ENCODE data around the gene ALAS1. TPM values are rescaled to one million over a fixed set of nuclear protein-coding genes. Genes with fewer than 3 reads are reported as not detected.

ALAS1 gene
- total RNA-seq, 2 donors from 2014 or later = 28.4 to 33.3 TPM

GRCh38 chr3:52208556-52208955 is 10.6 kb downstream of the ALAS1 start:
- Histone ChIP-seq H3K9me3 (no peaks in the 10 kb centered on the region), H3K4me1 (ENCODE audit: control insufficient read depth in 1 of 2, low read depth in 2 of 2) (no peaks in the 10 kb centered on the region), H3K27me3 (replicated peaks; ENCODE audit: insufficient read depth) (no peaks in the 10 kb centered on the region), H3K36me3 (peaks cover 86% of the 10 kb centered on the region), H3K27ac (no peak overlapping the region), H3K4me3 (no peak overlapping the region)
- no peak for ATAC-seq (ENCODE audit: insufficient number of reproducible peaks, low FRiP score, low read depth)
- no peak for TF ChIP-seq CTCF (IDR thresholded peaks at IDR 0.05)
- no peak for DNase-seq (ENCODE audit: low spot score)

- no peak for DNase-seq (ENCODE audit: low spot score)
- peaks cover 83% of the 10 kb centered on the region for H3K36me3 ChIP-seq
These were observed 12.1 kb downstream of the ALAS1 start for GRCh38 chr3:52210037-52210436.

DNA sequence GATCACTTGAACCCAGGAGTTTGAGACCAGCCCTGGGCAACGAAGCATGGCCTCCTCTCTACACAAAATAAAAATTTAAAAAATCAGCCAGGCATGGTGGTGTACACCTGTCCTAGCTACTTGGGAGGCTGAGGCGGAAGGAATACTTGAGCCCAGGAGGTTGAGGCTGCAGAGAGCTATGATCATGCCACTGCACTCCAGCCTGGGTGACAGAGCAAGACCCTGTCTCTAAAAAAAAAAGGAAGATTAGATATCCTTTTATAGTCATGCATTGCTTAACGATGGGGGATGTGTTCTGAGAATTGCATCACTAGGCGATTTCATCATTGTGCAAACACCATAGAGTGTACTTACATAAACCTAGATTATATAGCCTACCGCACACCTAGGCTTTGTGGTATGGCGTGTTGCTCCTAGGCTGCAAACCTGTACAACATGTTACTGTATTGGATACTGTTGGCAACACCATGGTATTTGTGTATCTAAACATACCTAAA is 12.6 kb downstream of the ALAS1 start:
- DNase-seq (ENCODE audit: low spot score) = no peak
- Histone ChIP-seq H3K27me3 (replicated peaks; ENCODE audit: insufficient read depth) (no peaks in the 10 kb centered on the region), H3K4me3 (no peak overlapping the region), H3K9me3 (no peaks in the 10 kb centered on the region), H3K27ac (no peak overlapping the region), H3K36me3 (peaks cover 82% of the 10 kb centered on the region), H3K4me1 (ENCODE audit: control insufficient read depth in 1 of 2, low read depth in 2 of 2) (no peaks in the 10 kb centered on the region)
- TF ChIP-seq CTCF (IDR thresholded peaks at IDR 0.05) = no peak
- no peak for ATAC-seq (ENCODE audit: insufficient number of reproducible peaks, low FRiP score, low read depth)

More at GRCh38 chr3:52210037-52210436, 12.1 kb downstream of the ALAS1 start:
- no peaks in the 10 kb centered on the region for H3K27me3 ChIP-seq (replicated peaks; ENCODE audit: insufficient read depth)
- no peak overlapping the region for H3K4me3 ChIP-seq
- no peaks in the 10 kb centered on the region for H3K9me3 ChIP-seq
- no peak for ATAC-seq (ENCODE audit: insufficient number of reproducible peaks, low FRiP score, low read depth)
- no peaks in the 10 kb centered on the region for H3K4me1 ChIP-seq (ENCODE audit: control insufficient read depth in 1 of 2, low read depth in 2 of 2)
- H3K27ac ChIP-seq = no peak overlapping the region
- TF ChIP-seq CTCF (IDR thresholded peaks at IDR 0.05) = no peak

- Histone ChIP-seq H3K4me1 (ENCODE audit: control insufficient read depth in 1 of 2, low read depth in 2 of 2) (peaks cover 0 to 2% of the 10 kb centered on the region in 2 donors), H3K27ac (no peak overlapping the region), H3K9me3 (no peaks in the 10 kb centered on the region), H3K4me3 (no peak overlapping the region), H3K27me3 (replicated peaks; ENCODE audit: insufficient read depth) (no peaks in the 10 kb centered on the region), H3K36me3 (peaks cover 77% of the 10 kb centered on the region)
- DNase-seq (ENCODE audit: low spot score) (no peak), ATAC-seq (ENCODE audit: insufficient number of reproducible peaks, low FRiP score, low read depth) (no peak)
- no peak for TF ChIP-seq CTCF (IDR thresholded peaks at IDR 0.05)
These were observed 13.4 kb downstream of the ALAS1 start for GRCh38 chr3:52211268-52211891.

DNA sequence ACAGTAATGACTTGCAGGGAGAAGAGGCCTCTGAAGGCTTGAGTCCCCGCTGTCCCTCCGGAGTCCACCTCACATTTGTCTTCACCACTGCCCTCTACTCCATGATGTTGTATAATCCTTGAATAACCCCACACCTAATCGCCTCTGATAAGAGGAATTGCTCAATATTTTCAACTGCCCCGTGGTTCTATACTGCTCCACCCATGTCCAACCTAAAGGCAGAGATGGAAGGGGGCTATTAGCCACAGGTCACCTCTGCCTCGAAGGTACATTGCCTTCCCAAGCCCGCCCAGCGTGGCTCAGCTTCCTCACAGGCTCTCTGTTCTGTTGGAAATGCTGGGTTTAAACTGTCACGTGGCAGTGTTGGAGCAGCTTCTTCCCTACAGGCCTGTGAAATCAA is 15.0 kb downstream of the ALAS1 start:
- no peaks in the 10 kb centered on the region for H3K27me3 ChIP-seq (replicated peaks; ENCODE audit: insufficient read depth)
- no peak for ATAC-seq (ENCODE audit: insufficient number of reproducible peaks, low FRiP score, low read depth)
- no peak for TF ChIP-seq CTCF (IDR thresholded peaks at IDR 0.05)
- no peak overlapping the region for H3K27ac ChIP-seq
- no peak for DNase-seq (ENCODE audit: low spot score)
- H3K4me1 ChIP-seq (ENCODE audit: control insufficient read depth in 1 of 2, low read depth in 2 of 2) = peaks cover 8 to 15% of the 10 kb centered on the region in 2 donors
- peaks cover 67% of the 10 kb centered on the region for H3K36me3 ChIP-seq
- H3K9me3 ChIP-seq = no peaks in the 10 kb centered on the region
- no peak overlapping the region for H3K4me3 ChIP-seq

Data from thoracic aorta (tissue), 2 donors.